ENCODE results near the gene AGBL4. TPM values are rescaled to one million over a fixed set of nuclear protein-coding genes. Genes with fewer than 3 reads are reported as not detected.

AGBL4 gene
- total RNA-seq, 1 experiment from 2014 or later: not detected

DNA sequence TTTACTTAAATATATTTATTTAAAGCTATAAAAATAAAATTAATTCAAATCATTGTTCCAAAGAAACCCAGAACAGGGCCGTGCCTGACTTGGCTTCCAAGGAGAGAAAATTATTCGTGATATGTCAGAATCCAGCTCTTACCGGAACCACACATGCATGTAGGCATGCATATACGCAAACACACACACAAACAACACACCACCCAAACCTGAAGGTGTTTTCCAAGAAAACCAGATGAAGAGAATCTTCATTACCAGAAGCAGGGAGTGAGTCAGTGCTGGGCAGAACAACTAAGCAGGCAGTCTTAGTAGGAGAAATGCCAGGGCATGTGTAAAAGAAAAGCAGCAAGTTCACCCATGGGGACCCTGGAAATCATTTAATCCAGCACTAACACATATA is 815.0 kb downstream of the AGBL4 start:
- Histone ChIP-seq H3K9ac (ENCODE audit: low read length) (no peak overlapping the region), H3K36me3 (ENCODE audit: control insufficient read depth in 1 of 2, insufficient read depth in 2 of 2, low read length in 2 of 2) (no peaks in the 10 kb centered on the region), H3K27ac (ENCODE audit: low read depth, low read length) (no peak overlapping the region), H3K4me2 (ENCODE audit: low read length) (no peak overlapping the region), H3K27me3 (ENCODE audit: insufficient read depth, low read length) (no peaks in the 10 kb centered on the region), H2AFZ (ENCODE audit: low read depth, low read length, poor library complexity, severe bottlenecking) (no peak overlapping the region), H3K79me2 (ENCODE audit: insufficient read depth, low read length) (no peaks in the 10 kb centered on the region), H3K4me1 (ENCODE audit: control insufficient read depth in 1 of 2, insufficient read depth in 2 of 2, low read length in 2 of 2) (no peaks in the 10 kb centered on the region), H3K4me3 (replicated peaks in 1 of 2; ENCODE audit: low read depth in 1 of 2, low read length in 2 of 2) (no peak overlapping the region), H4K20me1 (ENCODE audit: insufficient read depth) (no peaks in the 10 kb centered on the region), H3K9me2 (ENCODE audit: insufficient read depth) (no peaks in the 10 kb centered on the region), H3K9me3 (ENCODE audit: control insufficient read depth in 1 of 2, insufficient read depth in 1 of 2, low read depth in 1 of 2, low read length in 2 of 2) (peaks cover 3 to 11% of the 10 kb centered on the region in 2 experiments; a peak in 2 of 4 replicates)
- RAD21 ChIA-PET (ENCODE audit: low non-redundant PET in 1 of 2, low total read pairs in 2 of 2, uncharacterized antibody in 2 of 2, unreplicated experiment in 2 of 2): no interaction called here
- DNase-seq (ENCODE audit: low read depth, low spot score) (no peak), ATAC-seq (no peak)
- intact Hi-C loops (cut with micrococcal nuclease): no loop called here
- TF ChIP-seq FOSL1 (IDR thresholded peaks at IDR 0.05; ENCODE audit: low read depth): no peak
- no TSS peak for BruUV-seq (replicated peaks)
- CTCF ChIA-PET: no interaction called here
- POLR2A ChIA-PET: no interaction called here

GRCh38 chr1:49204720-49205119 is 819.0 kb downstream of the AGBL4 start:
- Histone ChIP-seq H3K4me1 (ENCODE audit: control insufficient read depth in 1 of 2, insufficient read depth in 2 of 2, low read length in 2 of 2) (no peaks in the 10 kb centered on the region), H3K79me2 (ENCODE audit: insufficient read depth, low read length) (no peaks in the 10 kb centered on the region), H3K27ac (ENCODE audit: low read depth, low read length) (no peak overlapping the region), H3K9ac (ENCODE audit: low read length) (no peak overlapping the region), H2AFZ (ENCODE audit: low read depth, low read length, poor library complexity, severe bottlenecking) (no peak overlapping the region), H4K20me1 (ENCODE audit: insufficient read depth) (no peaks in the 10 kb centered on the region), H3K27me3 (ENCODE audit: insufficient read depth, low read length) (no peaks in the 10 kb centered on the region), H3K9me2 (ENCODE audit: insufficient read depth) (no peaks in the 10 kb centered on the region), H3K4me3 (replicated peaks in 1 of 2; ENCODE audit: low read depth in 1 of 2, low read length in 2 of 2) (no peak overlapping the region), H3K4me2 (ENCODE audit: low read length) (no peak overlapping the region), H3K36me3 (ENCODE audit: control insufficient read depth in 1 of 2, insufficient read depth in 2 of 2, low read length in 2 of 2) (no peaks in the 10 kb centered on the region), H3K9me3 (ENCODE audit: control insufficient read depth in 1 of 2, insufficient read depth in 1 of 2, low read depth in 1 of 2, low read length in 2 of 2) (peaks cover 6 to 17% of the 10 kb centered on the region in 2 experiments; a peak in 2 of 4 replicates)
- POLR2A ChIA-PET: no interaction called here
- CTCF ChIA-PET: no interaction called here
- RAD21 ChIA-PET (ENCODE audit: low non-redundant PET in 1 of 2, low total read pairs in 2 of 2, uncharacterized antibody in 2 of 2, unreplicated experiment in 2 of 2): no interaction called here
- ATAC-seq (no peak), DNase-seq (ENCODE audit: low read depth, low spot score) (no peak)
- no TSS peak for BruUV-seq (replicated peaks)
- intact Hi-C loops (cut with micrococcal nuclease): no loop called here
- TF ChIP-seq SRF (IDR thresholded peaks at IDR 0.05; ENCODE audit: low read depth) (no peak), ATF3 (IDR thresholded peaks at IDR 0.05) (no peak), JUND (IDR thresholded peaks at IDR 0.05) (no peak), YY1 (IDR thresholded peaks at IDR 0.05; ENCODE audit: extremely low read depth, insufficient replicate concordance, low read depth, low read length) (no peak), MAX (IDR thresholded peaks at IDR 0.05) (no peak), POLR2AphosphoS5 (IDR thresholded peaks at IDR 0.05; ENCODE audit: low read depth, low read length) (no peak), CEBPB (IDR thresholded peaks at IDR 0.05; ENCODE audit: low read depth) (no peak), RAD21 (IDR thresholded peaks at IDR 0.05; ENCODE audit: low read depth) (no peak), SP1 (IDR thresholded peaks at IDR 0.05; ENCODE audit: low read depth) (no peak), EGR1 (IDR thresholded peaks at IDR 0.05; ENCODE audit: low read depth) (no peak), ZFX (IDR thresholded peaks at IDR 0.05) (no peak), ELF1 (IDR thresholded peaks at IDR 0.05; ENCODE audit: borderline replicate concordance, low read depth) (no peak), SIN3A (IDR thresholded peaks at IDR 0.05; ENCODE audit: low read depth) (no peak), CBX3 (IDR thresholded peaks at IDR 0.05; ENCODE audit: low read depth) (no peak), ZNF274 (IDR thresholded peaks at IDR 0.05; ENCODE audit: low read depth, low read length) (no peak), POLR2A (IDR thresholded peaks at IDR 0.05; ENCODE audit: borderline replicate concordance, extremely low read depth, insufficient read depth, insufficient read length) (no peak), FOSL1 (IDR thresholded peaks at IDR 0.05; ENCODE audit: low read depth) (no peak)

Measured in HCT116 (cell line).